ENCODE data around the gene RNF115. TPM values are rescaled to one million over a fixed set of nuclear protein-coding genes. Genes with fewer than 3 reads are reported as not detected.

RNF115 gene
- total and polyA plus RNA-seq, 2 of the 13 experiments (the other 11 are each of a cell fraction or from before 2014, with no cell fraction given), result 6.0 to 10.1 TPM

DNA sequence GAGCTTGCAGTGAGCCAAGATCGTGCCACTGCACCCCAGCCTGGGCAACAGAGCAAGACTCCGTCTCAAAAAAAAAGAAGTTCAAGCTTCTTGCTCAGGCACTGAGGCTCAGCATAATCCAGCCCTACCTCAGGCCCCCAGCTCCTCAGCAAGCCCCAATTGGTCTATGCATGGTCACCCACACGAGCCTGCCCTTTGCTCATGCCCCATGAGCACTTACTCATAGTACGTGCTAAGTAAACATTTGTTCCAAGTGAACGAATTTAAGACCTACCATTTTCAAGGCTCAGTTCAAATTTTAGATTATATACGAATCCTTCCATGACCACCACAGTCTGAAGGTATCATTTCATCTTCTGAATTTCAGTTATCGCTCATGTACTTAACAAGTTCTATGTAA, 121.1 kb downstream of the RNF115 start (continued):
- TF ChIP-seq PRDM10 (CRISPR knock-in tag; IDR thresholded peaks at IDR 0.05; ENCODE audit: low read depth) (peak; percentile 65; the same call in 1 of the 2 replicates), ZNF207 (IDR thresholded peaks at IDR 0.05; ENCODE audit: borderline replicate concordance) (no peak), ZNF567 (CRISPR knock-in tag; IDR thresholded peaks at IDR 0.05; ENCODE audit: borderline replicate concordance) (no peak), MXI1 (IDR thresholded peaks at IDR 0.05; ENCODE audit: borderline replicate concordance, low read depth, low read length) (no peak), SALL1 (CRISPR knock-in tag; IDR thresholded peaks at IDR 0.05) (0 out of 2 replicates have a peak, but pooled peaks have one; percentile 11), CERS6 (CRISPR knock-in tag; IDR thresholded peaks at IDR 0.05) (no peak), ZNF329 (CRISPR knock-in tag; IDR thresholded peaks at IDR 0.05; ENCODE audit: low read depth) (no peak), ZNF7 (CRISPR knock-in tag; IDR thresholded peaks at IDR 0.05) (peak; percentile 70; the same call in 1 of the 2 replicates), ZNF644 (CRISPR knock-in tag; IDR thresholded peaks at IDR 0.05; ENCODE audit: low read depth) (no peak), IKZF5 (CRISPR knock-in tag; IDR thresholded peaks at IDR 0.05) (no peak), GZF1 (CRISPR knock-in tag; IDR thresholded peaks at IDR 0.05) (no peak), CREB1 (IDR thresholded peaks at IDR 0.05) (no peak), CREB1 (CRISPR knock-in tag; IDR thresholded peaks at IDR 0.05) (no peak), ZMYM4 (CRISPR knock-in tag; IDR thresholded peaks at IDR 0.05) (0 out of 2 replicates have a peak, but pooled peaks have one; percentile 25), ZNF121 (CRISPR knock-in tag; IDR thresholded peaks at IDR 0.05) (peak; percentile 50)
- TF ChIP-seq, protein P1, sequence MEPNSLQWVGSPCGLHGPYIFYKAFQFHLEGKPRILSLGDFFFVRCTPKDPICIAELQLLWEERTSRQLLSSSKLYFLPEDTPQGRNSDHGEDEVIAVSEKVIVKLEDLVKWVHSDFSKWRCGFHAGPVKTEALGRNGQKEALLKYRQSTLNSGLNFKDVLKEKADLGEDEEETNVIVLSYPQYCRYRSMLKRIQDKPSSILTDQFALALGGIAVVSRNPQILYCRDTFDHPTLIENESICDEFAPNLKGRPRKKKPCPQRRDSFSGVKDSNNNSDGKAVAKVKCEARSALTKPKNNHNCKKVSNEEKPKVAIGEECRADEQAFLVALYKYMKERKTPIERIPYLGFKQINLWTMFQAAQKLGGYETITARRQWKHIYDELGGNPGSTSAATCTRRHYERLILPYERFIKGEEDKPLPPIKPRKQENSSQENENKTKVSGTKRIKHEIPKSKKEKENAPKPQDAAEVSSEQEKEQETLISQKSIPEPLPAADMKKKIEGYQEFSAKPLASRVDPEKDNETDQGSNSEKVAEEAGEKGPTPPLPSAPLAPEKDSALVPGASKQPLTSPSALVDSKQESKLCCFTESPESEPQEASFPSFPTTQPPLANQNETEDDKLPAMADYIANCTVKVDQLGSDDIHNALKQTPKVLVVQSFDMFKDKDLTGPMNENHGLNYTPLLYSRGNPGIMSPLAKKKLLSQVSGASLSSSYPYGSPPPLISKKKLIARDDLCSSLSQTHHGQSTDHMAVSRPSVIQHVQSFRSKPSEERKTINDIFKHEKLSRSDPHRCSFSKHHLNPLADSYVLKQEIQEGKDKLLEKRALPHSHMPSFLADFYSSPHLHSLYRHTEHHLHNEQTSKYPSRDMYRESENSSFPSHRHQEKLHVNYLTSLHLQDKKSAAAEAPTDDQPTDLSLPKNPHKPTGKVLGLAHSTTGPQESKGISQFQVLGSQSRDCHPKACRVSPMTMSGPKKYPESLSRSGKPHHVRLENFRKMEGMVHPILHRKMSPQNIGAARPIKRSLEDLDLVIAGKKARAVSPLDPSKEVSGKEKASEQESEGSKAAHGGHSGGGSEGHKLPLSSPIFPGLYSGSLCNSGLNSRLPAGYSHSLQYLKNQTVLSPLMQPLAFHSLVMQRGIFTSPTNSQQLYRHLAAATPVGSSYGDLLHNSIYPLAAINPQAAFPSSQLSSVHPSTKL (CRISPR knock-in tag; IDR thresholded peaks at IDR 0.05), result no peak

Measured in HepG2 (cell line).